WTC11 (cell line): Measurements from ENCODE around the gene DOHH. TPM values are rescaled to one million over a fixed set of nuclear protein-coding genes. Genes with fewer than 3 reads are reported as not detected.

Experiments
- ATAC-seq: fragments of 200-7000 bp; cut with Tn5 transposase; 2 replicates; pipeline ENCODE4 v1.10.0; 2021; ENCODE audit warnings: mild to moderate bottlenecking, moderate library complexity
- CTCF ChIA-PET: fragments of 300-600 bp; sonication (Branson Sonifier 250); formaldehyde crosslinking; loops from one replicate; lab custom pipeline; 2021; ENCODE audit warnings: antibody characterized with exemption; lab: Charles Lee
- POLR2A ChIA-PET: fragments of 350-600 bp; sonication (Branson Sonifier 250); formaldehyde crosslinking; loops from one replicate; lab custom pipeline; 2021; ENCODE audit warnings: antibody characterized with exemption; lab: Charles Lee
- DNase-seq: peaks from one replicate; pipeline ENCODE4 v3.0.0; 2021; ENCODE audit warnings: low spot score
- H3K27ac Mint-ChIP-seq: 2 replicates; pipeline ENCODE4 v1.8.0; 2021; ENCODE audit warnings: mixed read lengths
- H3K27me3 Mint-ChIP-seq: 2 replicates; pipeline ENCODE4 v1.8.0; 2021; ENCODE audit warnings: low read depth, mild to moderate bottlenecking, moderate library complexity, mixed read lengths
- H3K36me3 Mint-ChIP-seq: 2 replicates; pipeline ENCODE4 v1.8.0; 2021; ENCODE audit warnings: mixed read lengths
- H3K4me1 Mint-ChIP-seq: 2 replicates; pipeline ENCODE4 v1.8.0; 2022; ENCODE audit warnings: mixed read lengths
- H3K4me3 Mint-ChIP-seq: 2 replicates; pipeline ENCODE4 v1.8.0; 2021; ENCODE audit warnings: mild to moderate bottlenecking, moderate library complexity, mixed read lengths
- H3K9me3 Mint-ChIP-seq: 2 replicates; pipeline ENCODE4 v1.8.0; 2021; ENCODE audit warnings: mixed read lengths
- CREM ChIP-seq: sonication (generic); formaldehyde crosslinking; IDR thresholded peaks from 2 replicates; pipeline ENCODE4 v1.8.1; 2022; ENCODE audit warnings: mild to moderate bottlenecking, missing genetic modification reagents, moderate library complexity
- E2F4 ChIP-seq: sonication (generic); formaldehyde crosslinking; IDR thresholded peaks from 2 replicates; pipeline ENCODE4 v1.8.1; 2022; ENCODE audit warnings: low read depth, mild to moderate bottlenecking, moderate library complexity, missing genetic modification reagents, borderline replicate concordance
- ETV6 ChIP-seq: sonication (generic); formaldehyde crosslinking; IDR thresholded peaks from 2 replicates; pipeline ENCODE4 v1.8.1; 2022; ENCODE audit warnings: mild to moderate bottlenecking, missing genetic modification reagents
- GRHL2 ChIP-seq: fragments of 250-450 bp; sonication (Bioruptor Pico); IDR thresholded peaks from 2 replicates; pipeline ENCODE4 v1.8.0; 2022; ENCODE audit warnings: mild to moderate bottlenecking, moderate library complexity; ENCODE audit not compliant: insufficient replicate concordance, severe bottlenecking
- HMGA2 ChIP-seq: fragments of 250-450 bp; sonication (Bioruptor Pico); IDR thresholded peaks from 2 replicates; pipeline ENCODE4 v1.4.0; 2021; ENCODE audit warnings: mild to moderate bottlenecking, moderate library complexity
- JUN ChIP-seq: sonication (generic); formaldehyde crosslinking; IDR thresholded peaks from 2 replicates; pipeline ENCODE4 v1.8.0; 2023; ENCODE audit warnings: mild to moderate bottlenecking, missing genetic modification reagents
- MXD4 ChIP-seq: fragments of 250-450 bp; sonication (Bioruptor Pico); IDR thresholded peaks from 2 replicates; pipeline ENCODE4 v1.8.0; 2021; ENCODE audit warnings: mild to moderate bottlenecking, moderate library complexity, borderline replicate concordance
- MYBL2 ChIP-seq: sonication (generic); formaldehyde crosslinking; IDR thresholded peaks from 2 replicates; pipeline ENCODE4 v1.8.1; 2023; ENCODE audit warnings: mild to moderate bottlenecking, moderate library complexity, missing genetic modification reagents
- NFATC4 ChIP-seq: fragments of 250-450 bp; sonication (Bioruptor Pico); IDR thresholded peaks from 2 replicates; pipeline ENCODE4 v1.9.0; 2021; ENCODE audit warnings: mild to moderate bottlenecking
- NFE2L1 ChIP-seq: sonication (generic); formaldehyde crosslinking; IDR thresholded peaks from 2 replicates; pipeline ENCODE4 v1.8.1; 2023; ENCODE audit warnings: missing genetic modification reagents
- NR3C1 ChIP-seq: sonication (generic); formaldehyde crosslinking; conservative IDR thresholded peaks from 2 replicates; pipeline ENCODE4 v1.8.1; 2023; ENCODE audit warnings: low read depth, mild to moderate bottlenecking, missing genetic modification reagents
- SMAD4 ChIP-seq: sonication (generic); formaldehyde crosslinking; IDR thresholded peaks from 2 replicates; pipeline ENCODE4 v1.8.0; 2022; ENCODE audit warnings: mild to moderate bottlenecking, missing genetic modification reagents
- ZNF423 ChIP-seq: fragments of 250-450 bp; sonication (Bioruptor Pico); IDR thresholded peaks from 2 replicates; pipeline ENCODE4 v2.1.2; 2022; ENCODE audit warnings: mild to moderate bottlenecking, moderate library complexity
- ZNF671 ChIP-seq: fragments of 250-450 bp; sonication (Bioruptor Pico); IDR thresholded peaks from 2 replicates; pipeline ENCODE4 v1.8.0; 2021; ENCODE audit warnings: mild to moderate bottlenecking
- total RNA-seq: library from RNA; stranded (reverse); gene quantifications from 3 replicates; pipeline ENCODE4 v1.2.3, GENCODE V29; 2021
- TF ChIP-seq, protein P1 (sequence below): sonication (generic); formaldehyde crosslinking; IDR thresholded peaks from 2 replicates; pipeline ENCODE4 v1.8.1; 2022; ENCODE audit warnings: missing genetic modification reagents, borderline replicate concordance
- TF ChIP-seq, protein P2 (sequence below): sonication (generic); formaldehyde crosslinking; conservative IDR thresholded peaks from 2 replicates; pipeline ENCODE4 v1.8.1; 2022; ENCODE audit warnings: mild to moderate bottlenecking, missing genetic modification reagents
- TF ChIP-seq, protein P3 (sequence below): sonication (generic); formaldehyde crosslinking; IDR thresholded peaks from 2 replicates; pipeline ENCODE4 v1.8.1; 2022; ENCODE audit warnings: low read depth, missing genetic modification reagents, borderline replicate concordance
- TF ChIP-seq, protein P4 (sequence below): fragments of 200-600 bp; IDR thresholded peaks from 2 replicates; pipeline ENCODE4 v1.8.0; 2022; ENCODE audit warnings: antibody characterized with exemption
- TF ChIP-seq, protein P5 (sequence below): sonication (generic); formaldehyde crosslinking; IDR thresholded peaks from 2 replicates; pipeline ENCODE4 v1.8.0; 2022; ENCODE audit warnings: mild to moderate bottlenecking, missing genetic modification reagents

DOHH gene
- total RNA-seq, 1 experiment from 2014 or later = 22.2 TPM

- no peak for ATAC-seq
- ChIA-PET CTCF (interaction anchor here (0.6 to 1.8 kb wide), 5 partner anchors 12 to 65 kb away, joined by 3 to 6 read pairs (median 3); partner anchors contain the start of gene DOHH), POLR2A (interaction anchor here (0.6 to 1.0 kb wide), 2 partner anchors 39 to 64 kb away, joined by 3 to 9 read pairs; no protein-coding TSS in a partner anchor)
- Mint-ChIP-seq H3K4me1 (peaks cover 27% of the 10 kb centered on the region), H3K9me3 (no peaks in the 10 kb centered on the region), H3K4me3 (no peak overlapping the region), H3K27ac (0 out of 2 replicates have a peak overlapping the region, but pooled peaks have one; percentile 32), H3K36me3 (peaks cover 12% of the 10 kb centered on the region; the same call in 1 of the 2 replicates), H3K27me3 (no peaks in the 10 kb centered on the region; the same call in 1 of the 2 replicates)
- no peak for DNase-seq
- TF ChIP-seq, protein P1, sequence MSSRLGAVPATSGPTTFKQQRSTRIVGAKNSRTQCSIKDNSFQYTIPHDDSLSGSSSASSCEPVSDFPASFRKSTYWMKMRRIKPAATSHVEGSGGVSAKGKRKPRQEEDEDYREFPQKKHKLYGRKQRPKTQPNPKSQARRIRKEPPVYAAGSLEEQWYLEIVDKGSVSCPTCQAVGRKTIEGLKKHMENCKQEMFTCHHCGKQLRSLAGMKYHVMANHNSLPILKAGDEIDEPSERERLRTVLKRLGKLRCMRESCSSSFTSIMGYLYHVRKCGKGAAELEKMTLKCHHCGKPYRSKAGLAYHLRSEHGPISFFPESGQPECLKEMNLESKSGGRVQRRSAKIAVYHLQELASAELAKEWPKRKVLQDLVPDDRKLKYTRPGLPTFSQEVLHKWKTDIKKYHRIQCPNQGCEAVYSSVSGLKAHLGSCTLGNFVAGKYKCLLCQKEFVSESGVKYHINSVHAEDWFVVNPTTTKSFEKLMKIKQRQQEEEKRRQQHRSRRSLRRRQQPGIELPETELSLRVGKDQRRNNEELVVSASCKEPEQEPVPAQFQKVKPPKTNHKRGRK (CRISPR knock-in tag) = no peak
- TF ChIP-seq ZNF423 (CRISPR knock-in tag) = no peak
- TF ChIP-seq MYBL2 = no peak
- TF ChIP-seq, protein P2, sequence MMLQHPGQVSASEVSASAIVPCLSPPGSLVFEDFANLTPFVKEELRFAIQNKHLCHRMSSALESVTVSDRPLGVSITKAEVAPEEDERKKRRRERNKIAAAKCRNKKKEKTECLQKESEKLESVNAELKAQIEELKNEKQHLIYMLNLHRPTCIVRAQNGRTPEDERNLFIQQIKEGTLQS = no peak
- no peak for TF ChIP-seq NFE2L1 (CRISPR knock-in tag)
- no peak for TF ChIP-seq CREM (CRISPR knock-in tag)
- no peak for TF ChIP-seq HMGA2
- TF ChIP-seq ZNF671 = no peak
- no peak for TF ChIP-seq JUN (CRISPR knock-in tag)
- TF ChIP-seq MXD4 = no peak
- no peak for TF ChIP-seq E2F4 (CRISPR knock-in tag)
- TF ChIP-seq, protein P3, sequence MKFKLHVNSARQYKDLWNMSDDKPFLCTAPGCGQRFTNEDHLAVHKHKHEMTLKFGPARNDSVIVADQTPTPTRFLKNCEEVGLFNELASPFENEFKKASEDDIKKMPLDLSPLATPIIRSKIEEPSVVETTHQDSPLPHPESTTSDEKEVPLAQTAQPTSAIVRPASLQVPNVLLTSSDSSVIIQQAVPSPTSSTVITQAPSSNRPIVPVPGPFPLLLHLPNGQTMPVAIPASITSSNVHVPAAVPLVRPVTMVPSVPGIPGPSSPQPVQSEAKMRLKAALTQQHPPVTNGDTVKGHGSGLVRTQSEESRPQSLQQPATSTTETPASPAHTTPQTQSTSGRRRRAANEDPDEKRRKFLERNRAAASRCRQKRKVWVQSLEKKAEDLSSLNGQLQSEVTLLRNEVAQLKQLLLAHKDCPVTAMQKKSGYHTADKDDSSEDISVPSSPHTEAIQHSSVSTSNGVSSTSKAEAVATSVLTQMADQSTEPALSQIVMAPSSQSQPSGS (CRISPR knock-in tag) = no peak
- no peak for TF ChIP-seq SMAD4
- no peak for TF ChIP-seq ETV6 (CRISPR knock-in tag)
- no peak for TF ChIP-seq NFATC4 (CRISPR knock-in tag)
- TF ChIP-seq, protein P4, sequence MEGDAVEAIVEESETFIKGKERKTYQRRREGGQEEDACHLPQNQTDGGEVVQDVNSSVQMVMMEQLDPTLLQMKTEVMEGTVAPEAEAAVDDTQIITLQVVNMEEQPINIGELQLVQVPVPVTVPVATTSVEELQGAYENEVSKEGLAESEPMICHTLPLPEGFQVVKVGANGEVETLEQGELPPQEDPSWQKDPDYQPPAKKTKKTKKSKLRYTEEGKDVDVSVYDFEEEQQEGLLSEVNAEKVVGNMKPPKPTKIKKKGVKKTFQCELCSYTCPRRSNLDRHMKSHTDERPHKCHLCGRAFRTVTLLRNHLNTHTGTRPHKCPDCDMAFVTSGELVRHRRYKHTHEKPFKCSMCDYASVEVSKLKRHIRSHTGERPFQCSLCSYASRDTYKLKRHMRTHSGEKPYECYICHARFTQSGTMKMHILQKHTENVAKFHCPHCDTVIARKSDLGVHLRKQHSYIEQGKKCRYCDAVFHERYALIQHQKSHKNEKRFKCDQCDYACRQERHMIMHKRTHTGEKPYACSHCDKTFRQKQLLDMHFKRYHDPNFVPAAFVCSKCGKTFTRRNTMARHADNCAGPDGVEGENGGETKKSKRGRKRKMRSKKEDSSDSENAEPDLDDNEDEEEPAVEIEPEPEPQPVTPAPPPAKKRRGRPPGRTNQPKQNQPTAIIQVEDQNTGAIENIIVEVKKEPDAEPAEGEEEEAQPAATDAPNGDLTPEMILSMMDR = no peak
- no peak for TF ChIP-seq NR3C1 (CRISPR knock-in tag)
- TF ChIP-seq, protein P5, sequence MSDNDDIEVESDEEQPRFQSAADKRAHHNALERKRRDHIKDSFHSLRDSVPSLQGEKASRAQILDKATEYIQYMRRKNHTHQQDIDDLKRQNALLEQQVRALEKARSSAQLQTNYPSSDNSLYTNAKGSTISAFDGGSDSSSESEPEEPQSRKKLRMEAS (CRISPR knock-in tag) = no peak
- no peak for TF ChIP-seq GRHL2 (CRISPR knock-in tag)
- TF ChIP-seq, all 79 proteins: peak for 0
These were observed 12.2 kb upstream of the DOHH start for GRCh38 chr19:3512562-3513228.
